HG02623 (cell line): Measurements from ENCODE around the gene HEXD.
"Not testable (repeated sequence)": the region's sequence is repeated elsewhere in the genome, so short reads cannot be mapped to it uniquely, and the experiment has no call there.

Source experiments
- ATAC-seq: cut with Tn5 transposase; IDR thresholded peaks from one replicate; pipeline ENCODE4 v1.9.1; 2021; ENCODE audit warnings: moderate library complexity; ENCODE audit not compliant: unreplicated experiment

Gene HEXD

GRCh38 chr17:82418001-82418986 lies at the start of gene HEXD, which contains the start of gene OGFOD3:
TSS of gene HEXD (plus strand) at chr17:82418347. CDS start at chr17:82419800, 1,453 bp downstream.
TSS of gene OGFOD3 (minus strand) at chr17:82418586. CDS start at chr17:82418485, 101 bp downstream.
- ATAC-seq, result peak; percentile 84

DNA sequence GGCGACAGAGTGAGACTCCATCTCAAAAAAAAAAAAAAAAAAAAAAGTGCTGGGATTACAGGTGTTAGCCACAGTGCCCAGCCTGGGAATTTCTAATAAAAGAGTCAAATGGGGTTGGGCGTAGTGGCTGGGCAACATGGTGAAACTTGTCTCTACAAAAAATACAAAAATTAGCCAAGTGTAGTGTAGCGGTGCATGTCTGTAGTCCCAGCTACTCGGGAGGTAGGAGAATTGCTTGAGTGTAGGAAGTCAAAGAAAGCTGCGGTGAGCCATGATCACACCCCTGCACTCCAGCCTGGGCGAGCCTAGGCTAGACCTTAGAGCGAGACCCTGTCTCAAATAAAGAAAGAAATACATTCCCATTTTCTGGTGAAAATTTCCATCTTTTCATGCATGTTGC lies 48.9 kb upstream of the HEXD start:
- no peak for ATAC-seq

- no peak for ATAC-seq
These were observed 47.4 kb upstream of the HEXD start for GRCh38 chr17:82370471-82371332.

- no peak for ATAC-seq
These were observed 46.6 kb upstream of the HEXD start, which contains the start of gene UTS2R for GRCh38 chr17:82371333-82372248. TSS of gene UTS2R (plus strand) at chr17:82371765. CDS start at chr17:82374325, 2,560 bp downstream.

- no peak for ATAC-seq
These were observed 45.7 kb upstream of the HEXD start for GRCh38 chr17:82372249-82373071.

- ATAC-seq, result not testable (repeated sequence)
These were observed 45.1 kb upstream of the HEXD start for GRCh38 chr17:82373072-82373452.

- ATAC-seq, result no peak
These were observed 44.2 kb upstream of the HEXD start for GRCh38 chr17:82373731-82374625.

- ATAC-seq, result no peak
These were observed 43.4 kb upstream of the HEXD start for GRCh38 chr17:82374626-82375331.

GRCh38 chr17:82375359-82376041 lies 42.6 kb upstream of the HEXD start:
- ATAC-seq, result no peak

DNA sequence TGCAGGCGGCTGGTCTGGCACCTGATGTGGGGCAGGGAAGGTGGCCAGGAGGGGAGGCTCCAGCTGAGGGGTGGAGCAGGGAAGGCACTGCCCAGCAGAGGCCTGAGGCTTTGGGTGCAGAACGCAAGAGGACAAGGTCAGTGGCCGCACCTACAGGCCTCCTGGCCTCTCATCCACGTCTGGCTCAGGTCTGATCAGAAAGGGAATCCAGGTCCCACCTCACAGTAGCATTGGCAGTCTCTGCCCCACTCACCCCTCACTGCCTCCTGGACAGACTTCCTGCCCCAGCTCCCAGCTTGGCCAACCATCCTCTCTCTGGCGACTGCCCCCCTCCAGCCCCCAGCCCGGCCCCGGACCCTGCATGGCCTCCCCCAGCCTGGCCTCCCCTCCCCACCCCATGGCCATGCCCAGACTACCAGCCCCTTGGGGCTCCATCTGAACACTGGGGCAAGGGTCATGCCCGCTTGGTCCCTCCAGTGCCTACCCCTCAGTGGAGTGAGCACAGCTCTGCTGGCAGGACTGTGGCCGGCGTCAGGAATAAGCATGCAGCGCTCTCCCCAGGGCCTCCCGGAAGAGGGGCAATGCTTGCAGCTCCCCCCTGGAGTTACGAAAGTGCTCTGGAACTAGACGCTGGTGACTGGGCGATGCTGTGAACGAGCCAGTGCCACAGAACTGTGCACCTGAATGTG lies 42.0 kb upstream of the HEXD start:
- ATAC-seq, result no peak

- ATAC-seq, result not testable (repeated sequence)
These were observed 40.9 kb upstream of the HEXD start for GRCh38 chr17:82377294-82377693.

DNA sequence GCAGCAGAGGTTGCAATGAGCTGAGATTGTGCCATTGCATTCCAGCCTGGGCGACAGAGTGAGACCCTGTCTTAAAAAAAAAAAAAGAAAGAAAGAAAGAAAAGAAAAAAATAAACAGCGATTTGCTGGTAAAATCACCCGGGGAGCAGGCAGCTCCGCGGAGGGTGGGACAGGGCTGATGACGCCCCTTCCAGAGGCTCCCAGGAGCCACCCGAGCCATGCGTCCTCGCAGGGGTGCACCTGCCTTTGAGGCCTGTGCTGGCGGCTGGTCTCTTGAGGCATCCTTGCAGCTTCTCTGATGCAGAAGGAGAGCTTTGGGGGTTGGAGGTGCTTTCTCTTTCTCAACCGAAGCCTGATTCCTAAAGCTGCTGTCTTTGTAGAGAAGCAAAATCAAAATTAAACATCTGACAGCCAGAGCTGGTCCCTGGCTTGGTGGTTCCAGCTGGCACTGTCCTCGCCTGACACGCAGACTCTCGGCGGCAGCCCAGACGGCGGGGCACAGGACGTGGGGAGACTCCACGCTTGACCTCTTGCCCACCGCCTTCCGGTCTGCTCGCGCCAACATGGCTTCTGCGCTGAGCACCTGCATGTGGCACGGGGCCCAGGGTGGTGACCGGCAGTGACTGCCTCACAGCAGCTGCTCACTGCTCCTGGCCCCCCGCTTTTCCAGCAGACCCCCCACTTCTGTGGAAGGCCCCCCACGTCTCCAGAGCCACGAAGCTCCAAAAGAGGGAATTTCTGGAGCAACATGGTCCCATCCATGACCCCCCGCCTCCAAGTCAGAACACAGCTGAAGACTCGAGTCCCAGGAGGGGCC lies 40.0 kb upstream of the HEXD start:
- no peak for ATAC-seq

GRCh38 chr17:82378741-82379021 lies 39.5 kb upstream of the HEXD start:
- ATAC-seq, result no peak

GRCh38 chr17:82380860-82381702 lies 37.1 kb upstream of the HEXD start:
- no peak for ATAC-seq

DNA sequence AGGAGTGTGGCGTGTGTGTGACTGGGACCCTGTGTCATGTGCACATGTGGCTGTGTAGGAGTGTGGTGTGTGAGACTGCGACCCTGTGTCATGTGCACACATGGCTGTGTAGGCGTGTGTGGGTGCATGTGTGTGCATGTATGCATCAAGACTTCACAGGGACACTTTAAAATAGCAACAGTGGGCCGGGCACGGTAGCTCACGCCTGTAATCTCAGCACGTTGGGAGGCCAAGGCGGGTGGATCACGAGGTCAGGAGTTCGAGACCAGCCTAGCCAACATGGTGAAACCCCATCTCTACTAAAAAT lies 36.5 kb upstream of the HEXD start:
- not testable (repeated sequence) for ATAC-seq
